Measurements from ENCODE around the gene DMWD. TPM values are rescaled to one million over a fixed set of nuclear protein-coding genes. Genes with fewer than 3 reads are reported as not detected.

The DMWD gene
- total and polyA plus RNA-seq, 5 donors from 2014 or later, result 13.5 to 63.8 (median 16.6) TPM

GRCh38 chr19:45770192-45771101 lies 22.2 kb downstream of the DMWD start:
- Mint-ChIP-seq H3K27ac (peak overlapping the region; percentile 76 to 92 (median 91)), H3K4me1 (peaks cover 0 to 29% (median 10%) of the 10 kb centered on the region in 4 donors), H3K4me3 (peak overlapping the region; percentile 87 to 96 (median 92)), H3K36me3 (no peaks in the 10 kb centered on the region), H3K9me3 (no peaks in the 10 kb centered on the region), H3K27me3 (peaks cover 14% of the 10 kb centered on the region)
- DNase-seq (peak; percentile 87 to 96 (median 94)), ATAC-seq (ENCODE audit: low read depth in 2 of 2) (peak; percentile 73 to 76)
- H3K4me1 ChIP-seq (ENCODE audit: control insufficient read depth, insufficient read depth, low read length, poor library complexity, severe bottlenecking), result peaks cover 30% of the 10 kb centered on the region
- no peaks in the 10 kb centered on the region for H3K36me3 ChIP-seq (ENCODE audit: control insufficient read depth, insufficient read depth, low read length)
- H3K27ac ChIP-seq (ENCODE audit: insufficient read depth, low read length, poor library complexity, severe bottlenecking), result peak overlapping the region; percentile 81
- peak overlapping the region; percentile 45 for H3K4me3 ChIP-seq (ENCODE audit: low read depth, low read length)
- no peaks in the 10 kb centered on the region for H3K9me3 ChIP-seq (ENCODE audit: control insufficient read depth in 2 of 2, low read length in 2 of 2)
- H3K27me3 ChIP-seq (ENCODE audit: control insufficient read depth, insufficient read depth, low read length), result no peaks in the 10 kb centered on the region

DNA sequence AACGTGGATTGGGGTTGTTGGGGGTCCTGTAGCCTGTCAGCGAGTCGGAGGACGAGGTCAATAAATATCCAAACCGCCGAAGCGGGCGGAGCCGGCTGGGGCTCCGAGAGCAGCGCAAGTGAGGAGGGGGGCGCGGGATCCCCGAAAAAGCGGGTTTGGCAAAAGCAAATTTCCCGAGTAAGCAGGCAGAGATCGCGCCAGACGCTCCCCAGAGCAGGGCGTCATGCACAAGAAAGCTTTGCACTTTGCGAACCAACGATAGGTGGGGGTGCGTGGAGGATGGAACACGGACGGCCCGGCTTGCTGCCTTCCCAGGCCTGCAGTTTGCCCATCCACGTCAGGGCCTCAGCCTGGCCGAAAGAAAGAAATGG lies 22.8 kb downstream of the DMWD start:
- H3K4me3 Mint-ChIP-seq, result peak overlapping the region; percentile 87 to 96 (median 92)

DNA sequence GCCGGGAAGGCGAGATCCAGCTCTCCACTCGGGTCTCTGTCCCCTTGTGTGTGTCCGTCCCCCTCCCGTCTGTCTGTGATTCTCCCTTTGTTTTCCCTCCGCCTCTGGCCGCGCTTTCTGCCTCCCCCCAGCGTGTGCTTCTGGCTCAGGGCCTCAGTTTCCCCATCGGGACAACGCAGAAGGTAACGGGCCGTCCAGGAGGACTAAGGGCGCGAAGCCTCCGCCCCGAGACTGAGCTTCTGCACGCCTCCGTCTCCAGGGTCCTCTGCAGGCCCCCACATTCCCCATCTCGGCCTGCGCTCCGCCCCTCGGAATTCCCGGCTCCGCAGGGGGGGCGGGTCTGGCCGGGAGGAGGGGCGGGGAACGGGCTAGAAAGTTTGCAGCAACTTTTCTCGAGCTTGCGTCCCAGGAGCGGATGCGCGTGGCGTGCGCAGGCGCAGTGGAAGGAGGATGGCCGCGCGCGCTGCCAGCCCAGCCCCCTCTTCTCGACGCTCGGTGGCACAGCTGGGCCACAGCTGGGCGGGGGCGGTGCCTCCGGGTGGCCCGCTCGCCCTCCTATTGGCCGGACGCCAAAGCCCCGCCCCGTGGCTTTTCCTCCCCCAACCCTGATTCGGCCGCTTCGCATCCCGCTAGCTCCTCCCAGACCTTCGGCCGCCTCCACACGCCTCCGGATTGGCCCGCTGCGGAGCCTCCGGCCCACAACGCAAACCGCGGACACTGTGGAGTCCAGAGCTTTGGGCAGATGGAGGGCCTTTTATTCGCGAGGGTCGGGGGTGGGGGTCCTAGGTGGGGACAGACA lies 23.5 kb downstream of the DMWD start, which contains the start of gene SIX5:
SIX5 (minus strand) TSS at position 269 of the 799 bp plus-strand sequence. CDS start 408 bp downstream, outside the sequence.
- Histone ChIP-seq H3K9me3 (ENCODE audit: control insufficient read depth in 2 of 2, low read length in 2 of 2) (no peaks in the 10 kb centered on the region), H3K4me3 (ENCODE audit: low read depth, low read length) (peak within 1 kb of the TSS; percentile 57), H3K27me3 (ENCODE audit: control insufficient read depth, insufficient read depth, low read length) (no peaks in the 10 kb centered on the region), H3K4me1 (ENCODE audit: control insufficient read depth, insufficient read depth, low read length, poor library complexity, severe bottlenecking) (peaks cover 30% of the 10 kb centered on the region), H3K27ac (ENCODE audit: insufficient read depth, low read length, poor library complexity, severe bottlenecking) (peak within 1 kb of the TSS; percentile 81), H3K36me3 (ENCODE audit: control insufficient read depth, insufficient read depth, low read length) (no peaks in the 10 kb centered on the region)
- H3K4me1 Mint-ChIP-seq, result peaks cover 0 to 26% (median 10%) of the 10 kb centered on the region in 4 donors
- peak; percentile 90 to 97 (median 93) for DNase-seq
- H3K9me3 Mint-ChIP-seq, result no peaks in the 10 kb centered on the region
- no peaks in the 10 kb centered on the region for H3K36me3 Mint-ChIP-seq
- peaks cover 14% of the 10 kb centered on the region for H3K27me3 Mint-ChIP-seq
- peak within 1 kb of the TSS; percentile 87 to 96 (median 92) for H3K4me3 Mint-ChIP-seq
- peak; percentile 63 to 67 for ATAC-seq (ENCODE audit: low read depth in 2 of 2)
- H3K27ac Mint-ChIP-seq, result peak within 1 kb of the TSS; percentile 86 to 92 (median 91)

More for the DNA sequence above, 22.8 kb downstream of the DMWD start:
- Histone ChIP-seq H3K4me1 (ENCODE audit: control insufficient read depth, insufficient read depth, low read length, poor library complexity, severe bottlenecking) (peaks cover 30% of the 10 kb centered on the region), H3K9me3 (ENCODE audit: control insufficient read depth in 2 of 2, low read length in 2 of 2) (no peaks in the 10 kb centered on the region), H3K27me3 (ENCODE audit: control insufficient read depth, insufficient read depth, low read length) (no peaks in the 10 kb centered on the region), H3K36me3 (ENCODE audit: control insufficient read depth, insufficient read depth, low read length) (no peaks in the 10 kb centered on the region), H3K27ac (ENCODE audit: insufficient read depth, low read length, poor library complexity, severe bottlenecking) (peak overlapping the region; percentile 81), H3K4me3 (ENCODE audit: low read depth, low read length) (peak overlapping the region; percentile 45)
- Mint-ChIP-seq H3K36me3 (no peaks in the 10 kb centered on the region), H3K9me3 (no peaks in the 10 kb centered on the region), H3K27ac (peak overlapping the region; percentile 86 to 92 (median 91)), H3K27me3 (peaks cover 14% of the 10 kb centered on the region), H3K4me1 (peaks cover 0 to 28% (median 10%) of the 10 kb centered on the region in 4 donors)
- peak; percentile 26 to 28 for ATAC-seq (ENCODE audit: low read depth in 2 of 2)
- DNase-seq, result peak; percentile 48 to 85 (median 72)

DNA sequence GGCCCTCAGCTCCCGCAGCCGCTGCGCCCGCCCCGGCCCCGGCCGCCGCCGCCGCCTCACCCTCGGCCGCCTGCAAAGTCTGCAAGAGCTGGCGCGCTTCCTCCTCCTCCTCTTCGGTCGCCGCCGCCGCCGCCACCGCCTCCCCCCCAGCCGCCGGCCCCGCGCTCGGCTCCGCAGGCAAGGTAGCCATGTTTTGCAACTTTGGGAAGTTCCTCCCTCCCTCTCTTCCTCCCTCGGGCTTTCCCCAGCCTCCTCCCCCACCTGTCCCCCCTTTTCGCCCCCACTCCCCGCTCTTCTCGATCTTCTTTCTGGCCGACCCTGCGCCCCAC lies 24.0 kb downstream of the DMWD start:
- Histone ChIP-seq H3K4me1 (ENCODE audit: control insufficient read depth, insufficient read depth, low read length, poor library complexity, severe bottlenecking) (peaks cover 30% of the 10 kb centered on the region), H3K27ac (ENCODE audit: insufficient read depth, low read length, poor library complexity, severe bottlenecking) (peak overlapping the region; percentile 81), H3K4me3 (ENCODE audit: low read depth, low read length) (no peak overlapping the region), H3K36me3 (ENCODE audit: control insufficient read depth, insufficient read depth, low read length) (no peaks in the 10 kb centered on the region), H3K27me3 (ENCODE audit: control insufficient read depth, insufficient read depth, low read length) (no peaks in the 10 kb centered on the region), H3K9me3 (ENCODE audit: control insufficient read depth in 2 of 2, low read length in 2 of 2) (no peaks in the 10 kb centered on the region)
- Mint-ChIP-seq H3K27ac (no peak overlapping the region), H3K9me3 (no peaks in the 10 kb centered on the region), H3K4me1 (peaks cover 0 to 26% (median 10%) of the 10 kb centered on the region in 4 donors), H3K36me3 (no peaks in the 10 kb centered on the region), H3K27me3 (peaks cover 14% of the 10 kb centered on the region), H3K4me3 (peak overlapping the region; percentile 87 to 96 (median 92))
- DNase-seq, result peak in 2 of 3 donors; percentile 38 to 42
- ATAC-seq (ENCODE audit: low read depth in 2 of 2), result no peak

DNA sequence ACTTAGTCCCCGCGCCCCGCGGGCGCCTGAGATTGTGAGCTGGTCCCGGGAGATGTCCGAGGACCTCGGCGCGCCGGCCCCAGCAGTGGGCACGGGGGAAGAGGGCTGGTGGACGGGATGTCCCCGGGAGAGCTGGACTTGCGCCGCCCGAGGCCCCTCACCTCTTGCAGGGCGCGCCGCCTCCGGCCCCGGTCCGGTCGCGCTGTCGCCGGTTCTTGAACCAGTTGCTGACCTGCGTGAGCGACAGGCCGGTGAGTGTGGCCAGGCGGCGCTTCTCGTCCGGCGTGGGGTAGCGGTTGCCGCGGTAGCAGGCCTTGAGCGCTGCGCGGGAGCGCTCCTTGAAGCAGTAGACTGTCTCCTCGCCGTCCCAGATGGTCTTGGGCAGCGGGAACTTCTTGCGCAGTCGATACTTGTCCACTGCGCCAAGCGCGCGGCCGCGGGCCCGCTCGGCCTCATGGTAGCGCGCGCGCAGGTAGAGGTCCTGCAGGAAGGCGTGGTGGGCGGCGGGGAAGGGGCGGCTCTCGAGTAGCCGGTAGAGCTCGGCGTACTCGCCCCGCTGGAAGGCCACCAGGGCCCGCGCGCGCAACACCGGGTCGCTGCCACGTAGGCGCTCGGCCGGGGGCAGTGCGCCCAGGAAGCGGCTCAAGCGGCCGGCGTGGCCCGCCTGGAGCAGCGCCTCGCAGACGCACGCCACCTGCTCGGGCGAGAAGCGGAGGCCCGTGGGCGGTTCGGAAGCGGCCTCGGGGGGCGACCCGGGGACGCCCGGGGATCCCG lies 24.6 kb downstream of the DMWD start:
- Histone ChIP-seq H3K36me3 (ENCODE audit: control insufficient read depth, insufficient read depth, low read length) (no peaks in the 10 kb centered on the region), H3K27me3 (ENCODE audit: control insufficient read depth, insufficient read depth, low read length) (no peaks in the 10 kb centered on the region), H3K4me1 (ENCODE audit: control insufficient read depth, insufficient read depth, low read length, poor library complexity, severe bottlenecking) (peaks cover 30% of the 10 kb centered on the region), H3K4me3 (ENCODE audit: low read depth, low read length) (no peak overlapping the region), H3K9me3 (ENCODE audit: control insufficient read depth in 2 of 2, low read length in 2 of 2) (no peaks in the 10 kb centered on the region), H3K27ac (ENCODE audit: insufficient read depth, low read length, poor library complexity, severe bottlenecking) (no peak overlapping the region)
- H3K27me3 Mint-ChIP-seq, result peaks cover 14% of the 10 kb centered on the region
- peak overlapping the region in 3 of 4 donors; percentile 68 to 82 (median 82) for H3K4me3 Mint-ChIP-seq
- H3K36me3 Mint-ChIP-seq, result no peaks in the 10 kb centered on the region
- H3K4me1 Mint-ChIP-seq, result peaks cover 0 to 22% (median 7%) of the 10 kb centered on the region in 4 donors
- ATAC-seq (ENCODE audit: low read depth in 2 of 2), result no peak
- DNase-seq, result peak in 2 of 3 donors; percentile 22 to 26
- no peaks in the 10 kb centered on the region for H3K9me3 Mint-ChIP-seq
- H3K27ac Mint-ChIP-seq, result no peak overlapping the region

DNA sequence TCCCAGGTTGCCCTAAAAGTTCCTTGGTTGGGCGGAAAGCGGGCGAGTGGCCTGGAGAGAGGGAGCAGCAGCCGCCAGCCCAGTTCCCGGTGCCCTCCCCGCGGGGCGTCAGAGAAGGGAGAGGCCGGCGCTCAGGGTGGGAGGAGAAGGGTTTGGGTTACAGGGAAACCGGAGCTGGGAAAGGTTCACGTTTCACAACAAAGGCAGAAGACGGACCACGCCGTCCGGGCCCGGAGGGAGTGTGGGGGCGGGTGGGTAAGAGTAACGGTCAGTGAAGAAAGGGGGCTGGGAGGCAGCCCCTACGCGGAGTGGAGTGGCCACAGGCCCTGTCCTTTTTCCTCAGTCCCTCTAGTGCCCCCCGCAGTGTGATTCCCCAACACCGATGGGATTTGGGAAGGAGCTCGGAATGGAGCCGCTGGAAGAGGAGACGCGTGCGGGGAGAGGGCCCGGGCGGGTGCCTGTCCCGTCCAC lies 25.2 kb downstream of the DMWD start:
- no peak overlapping the region for H3K27ac Mint-ChIP-seq
- no peaks in the 10 kb centered on the region for H3K9me3 ChIP-seq (ENCODE audit: control insufficient read depth in 2 of 2, low read length in 2 of 2)
- no peaks in the 10 kb centered on the region for H3K36me3 Mint-ChIP-seq
- H3K4me3 ChIP-seq (ENCODE audit: low read depth, low read length), result no peak overlapping the region
- H3K9me3 Mint-ChIP-seq, result no peaks in the 10 kb centered on the region
- peaks cover 30% of the 10 kb centered on the region for H3K4me1 ChIP-seq (ENCODE audit: control insufficient read depth, insufficient read depth, low read length, poor library complexity, severe bottlenecking)
- peaks cover 0 to 21% (median 7%) of the 10 kb centered on the region in 4 donors for H3K4me1 Mint-ChIP-seq
- no peak overlapping the region for H3K27ac ChIP-seq (ENCODE audit: insufficient read depth, low read length, poor library complexity, severe bottlenecking)
- no peak for ATAC-seq (ENCODE audit: low read depth in 2 of 2)
- peaks cover 14% of the 10 kb centered on the region for H3K27me3 Mint-ChIP-seq
- DNase-seq, result no peak
- no peaks in the 10 kb centered on the region for H3K27me3 ChIP-seq (ENCODE audit: control insufficient read depth, insufficient read depth, low read length)
- H3K4me3 Mint-ChIP-seq, result peak overlapping the region; percentile 25 to 71 (median 52)
- no peaks in the 10 kb centered on the region for H3K36me3 ChIP-seq (ENCODE audit: control insufficient read depth, insufficient read depth, low read length)

DNA sequence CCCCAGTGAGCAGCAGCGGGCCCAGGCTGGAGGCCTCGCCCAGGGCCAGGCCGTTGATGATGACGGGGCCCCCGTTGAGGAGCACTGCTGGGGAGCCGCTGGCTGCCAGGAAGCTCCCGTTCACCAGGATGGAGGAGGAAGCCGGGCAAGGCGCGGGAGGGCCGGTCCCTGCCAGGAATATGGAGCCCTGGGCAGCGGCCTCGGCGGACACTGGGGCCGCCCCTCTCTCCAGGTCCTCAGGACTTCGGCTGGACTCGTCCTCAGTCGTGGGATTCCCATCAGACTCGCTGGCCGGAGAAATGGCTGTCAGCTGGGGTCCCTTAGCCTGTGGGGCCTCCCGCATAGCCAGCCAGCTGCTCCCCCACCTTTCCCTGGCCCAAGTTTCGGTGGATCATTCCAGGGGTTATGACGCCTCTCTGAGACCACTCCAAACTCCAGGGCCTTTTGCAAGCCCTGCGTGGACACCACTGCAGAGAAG lies 25.7 kb downstream of the DMWD start:
- H3K4me3 ChIP-seq (ENCODE audit: low read depth, low read length), result no peak overlapping the region
- no peaks in the 10 kb centered on the region for H3K9me3 ChIP-seq (ENCODE audit: control insufficient read depth in 2 of 2, low read length in 2 of 2)
- Mint-ChIP-seq H3K4me1 (peaks cover 0 to 17% (median 5%) of the 10 kb centered on the region in 4 donors), H3K27ac (no peak overlapping the region), H3K36me3 (no peaks in the 10 kb centered on the region), H3K4me3 (peak overlapping the region; percentile 25 to 71 (median 52)), H3K9me3 (no peaks in the 10 kb centered on the region), H3K27me3 (peaks cover 9% of the 10 kb centered on the region)
- no peak for ATAC-seq (ENCODE audit: low read depth in 2 of 2)
- H3K27ac ChIP-seq (ENCODE audit: insufficient read depth, low read length, poor library complexity, severe bottlenecking), result no peak overlapping the region
- peaks cover 30% of the 10 kb centered on the region for H3K4me1 ChIP-seq (ENCODE audit: control insufficient read depth, insufficient read depth, low read length, poor library complexity, severe bottlenecking)
- DNase-seq, result no peak
- no peaks in the 10 kb centered on the region for H3K27me3 ChIP-seq (ENCODE audit: control insufficient read depth, insufficient read depth, low read length)
- no peaks in the 10 kb centered on the region for H3K36me3 ChIP-seq (ENCODE audit: control insufficient read depth, insufficient read depth, low read length)
